Gastroesophageal sphincter (tissue), 2 donors: ENCODE data around the gene TAS1R1.

Experiments used
- POLR2A ChIP-seq, 2 donors: fragments of 450-650 bp; IDR thresholded peaks; one replicate each; pipeline ENCODE4 v1.6.1; 2017; ENCODE audit warnings: antibody characterized with exemption in 2 of 2, mild to moderate bottlenecking in 2 of 2, moderate library complexity in 1 of 2
- POLR2AphosphoS5 ChIP-seq: sonication (generic); formaldehyde crosslinking; IDR thresholded peaks from one replicate; pipeline ENCODE4 v1.6.1; 2017; ENCODE audit warnings: antibody characterized with exemption

DNA sequence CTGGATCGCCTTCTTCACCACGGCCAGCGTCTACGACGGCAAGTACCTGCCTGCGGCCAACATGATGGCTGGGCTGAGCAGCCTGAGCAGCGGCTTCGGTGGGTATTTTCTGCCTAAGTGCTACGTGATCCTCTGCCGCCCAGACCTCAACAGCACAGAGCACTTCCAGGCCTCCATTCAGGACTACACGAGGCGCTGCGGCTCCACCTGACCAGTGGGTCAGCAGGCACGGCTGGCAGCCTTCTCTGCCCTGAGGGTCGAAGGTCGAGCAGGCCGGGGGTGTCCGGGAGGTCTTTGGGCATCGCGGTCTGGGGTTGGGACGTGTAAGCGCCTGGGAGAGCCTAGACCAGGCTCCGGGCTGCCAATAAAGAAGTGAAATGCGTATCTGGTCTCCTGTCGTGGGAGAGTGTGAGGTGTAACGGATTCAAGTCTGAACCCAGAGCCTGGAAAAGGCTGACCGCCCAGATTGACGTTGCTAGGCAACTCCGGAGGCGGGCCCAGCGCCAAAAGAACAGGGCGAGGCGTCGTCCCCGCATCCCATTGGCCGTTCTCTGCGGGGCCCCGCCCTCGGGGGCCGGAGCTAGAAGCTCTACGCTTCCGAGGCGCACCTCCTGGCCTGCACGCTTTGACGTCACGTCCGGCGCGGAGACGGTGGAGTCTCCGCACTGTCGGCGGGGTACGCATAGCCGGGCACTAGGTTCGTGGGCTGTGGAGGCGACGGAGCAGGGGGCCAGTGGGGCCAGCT, 24.4 kb downstream of the TAS1R1 start, which contains the start of gene ZBTB48:
- peak; percentile 95 for TF ChIP-seq POLR2A (IDR thresholded peaks at IDR 0.05)
- peak; percentile 99 for TF ChIP-seq POLR2AphosphoS5
